Activated gamma-delta T cell treated with anti-CD3 and anti-CD28 coated beads, Interleukin-2, amount 50 U/mL, for 16 hours (primary cell): ENCODE data around the gene CEP63.

ENCODE experiments used
- DNase-seq: peaks from one replicate; pipeline ENCODE4 v3.0.0-alpha.2; 2020; ENCODE audit warnings: low read depth

Gene CEP63

GRCh38 chr3:134485718-134486576 is at the start of gene CEP63, which contains the start of gene ANAPC13:
Gene CEP63, plus strand, starts transcription at chr3:134486057. Its CDS starts 9,264 bp downstream, at chr3:134495321.
Gene ANAPC13, minus strand, starts transcription at chr3:134485985. Its CDS starts 3,081 bp downstream, at chr3:134482904.
- peak; percentile 90 for DNase-seq

GRCh38 chr3:134437211-134437752 is 48.6 kb upstream of the CEP63 start:
- no peak for DNase-seq

DNA sequence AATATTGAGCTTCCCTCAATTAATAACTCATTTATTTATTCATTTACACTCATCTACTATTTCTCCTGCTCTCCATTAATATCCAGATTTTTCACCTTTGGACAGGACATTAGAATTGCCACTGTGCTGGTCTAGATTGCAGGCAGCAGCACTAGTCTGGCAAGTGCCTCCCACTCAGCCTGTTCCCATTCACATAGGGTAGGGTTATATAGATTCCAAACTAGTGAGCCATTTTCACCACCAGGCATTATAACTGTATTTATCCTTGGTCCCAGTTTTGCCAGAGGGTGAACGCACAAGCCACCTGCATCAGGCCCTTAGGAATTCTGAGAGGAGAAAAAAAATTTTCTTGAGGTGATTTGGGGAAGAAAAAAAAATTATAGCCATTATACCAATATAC is 44.5 kb upstream of the CEP63 start:
- no peak for DNase-seq

- no peak for DNase-seq
These were observed 44.0 kb upstream of the CEP63 start for GRCh38 chr3:134441821-134442220.

DNA sequence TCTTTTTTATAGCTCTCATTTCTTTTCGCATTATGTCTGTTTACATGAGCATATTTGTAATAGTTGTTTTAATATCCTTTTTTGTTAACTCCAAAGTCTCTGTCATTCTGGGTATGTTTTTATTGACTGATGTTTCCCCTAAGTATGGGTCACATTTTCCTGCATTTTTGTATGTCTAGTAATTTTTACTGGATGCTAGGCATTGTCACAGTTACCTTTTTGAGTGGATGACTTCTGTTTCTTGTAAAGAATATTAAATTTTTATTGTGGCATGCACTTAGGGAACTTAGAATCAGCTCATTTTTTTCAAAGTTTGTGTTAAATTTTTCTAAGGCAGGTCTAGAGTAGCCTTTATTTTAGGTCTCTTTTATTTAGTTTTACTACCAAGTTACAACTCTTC is 40.8 kb upstream of the CEP63 start:
- DNase-seq = no peak

GRCh38 chr3:134445636-134446035 is 40.2 kb upstream of the CEP63 start:
- no peak for DNase-seq

GRCh38 chr3:134446800-134447199 is 39.1 kb upstream of the CEP63 start:
- no peak for DNase-seq

DNA sequence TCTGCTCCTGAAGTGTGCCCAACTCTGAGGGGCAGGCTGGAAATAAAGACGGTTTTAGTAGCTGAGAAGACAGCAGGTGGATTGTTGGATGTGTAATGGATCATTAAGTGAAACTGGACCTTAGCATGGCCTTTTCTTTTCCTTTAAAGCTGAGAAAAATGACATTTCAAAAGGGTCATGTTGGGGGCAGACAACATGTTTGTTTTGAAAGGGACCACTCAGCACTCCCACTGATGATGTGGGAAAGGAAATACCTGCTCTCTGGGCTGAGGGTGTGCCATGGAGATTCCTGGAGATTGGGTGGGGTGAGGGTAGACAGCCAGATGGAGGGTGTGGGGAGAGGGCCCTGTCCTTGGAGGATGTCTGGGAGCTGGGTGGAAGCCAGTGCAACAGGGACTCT is 38.5 kb upstream of the CEP63 start:
- no peak for DNase-seq

DNA sequence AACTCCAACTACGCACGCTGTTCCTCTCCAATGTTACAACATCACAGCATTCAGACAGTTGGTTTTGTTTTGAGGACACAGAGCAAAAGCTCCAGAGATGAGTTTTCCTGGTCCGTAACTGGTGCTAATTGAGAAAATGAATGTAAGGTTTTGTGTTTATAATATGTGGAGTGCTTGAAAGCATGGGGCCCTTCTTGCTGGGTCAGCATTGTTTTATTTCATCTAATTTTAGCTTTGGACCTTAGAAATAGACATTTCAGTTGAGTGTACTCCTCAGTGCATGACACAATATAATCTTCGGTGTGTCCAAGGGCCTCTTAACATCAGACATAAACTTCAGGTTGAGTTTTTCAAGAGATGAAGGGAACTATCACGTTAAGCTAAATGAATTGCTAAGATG is 37.2 kb upstream of the CEP63 start:
- no peak for DNase-seq

GRCh38 chr3:134449277-134449676 is 36.6 kb upstream of the CEP63 start:
- DNase-seq = no peak

DNA sequence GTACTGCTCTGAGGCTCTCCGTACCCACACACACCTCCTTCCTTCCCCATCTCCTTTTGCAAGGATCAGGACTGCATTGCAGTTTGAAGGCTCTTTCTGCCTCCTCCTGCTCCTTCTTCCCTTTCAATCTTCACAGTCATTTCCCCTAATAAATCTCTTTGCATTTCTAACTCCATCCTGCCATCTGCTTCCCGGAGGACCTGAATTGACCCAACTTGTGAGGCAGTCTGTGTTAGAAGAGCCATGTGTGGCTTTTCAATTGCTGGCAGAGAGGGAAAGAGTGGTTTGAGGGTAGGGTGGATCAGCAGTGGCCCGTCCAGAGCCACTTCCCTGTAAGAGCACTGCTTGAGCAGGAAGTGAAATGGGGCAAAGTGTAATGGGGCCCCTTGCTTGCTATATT is 35.9 kb upstream of the CEP63 start:
- no peak for DNase-seq

- DNase-seq = no peak
These were observed 32.2 kb upstream of the CEP63 start for GRCh38 chr3:134453631-134454030.

GRCh38 chr3:134457376-134458074 is 28.3 kb upstream of the CEP63 start:
- DNase-seq = no peak

DNA sequence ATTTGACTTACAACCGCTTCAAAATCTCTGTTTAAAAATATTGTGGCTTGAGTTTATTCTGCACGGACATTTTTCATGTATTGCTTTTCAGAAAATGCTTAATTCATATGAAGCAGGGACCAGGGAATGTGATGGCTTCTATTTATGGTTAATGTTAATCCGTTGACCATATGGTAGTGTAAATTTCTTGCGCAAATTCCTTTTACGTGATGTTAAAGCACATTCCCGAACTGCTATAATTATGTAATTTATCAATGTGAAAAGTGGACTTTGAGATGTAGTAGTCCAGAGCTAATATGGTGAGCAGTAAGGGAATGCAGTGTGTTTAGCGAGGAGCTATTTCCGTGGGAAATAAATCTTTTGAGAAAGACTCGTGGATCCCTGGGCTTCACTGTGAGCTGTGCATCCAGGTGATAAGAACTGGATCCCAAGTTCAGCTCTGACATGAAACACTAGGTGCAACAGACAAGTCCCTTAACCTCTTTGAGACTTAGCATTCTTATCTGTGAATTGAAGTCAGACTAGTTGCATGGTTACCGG is 27.4 kb upstream of the CEP63 start:
- DNase-seq = no peak

GRCh38 chr3:134459562-134459961 is 26.3 kb upstream of the CEP63 start:
- DNase-seq = no peak

DNA sequence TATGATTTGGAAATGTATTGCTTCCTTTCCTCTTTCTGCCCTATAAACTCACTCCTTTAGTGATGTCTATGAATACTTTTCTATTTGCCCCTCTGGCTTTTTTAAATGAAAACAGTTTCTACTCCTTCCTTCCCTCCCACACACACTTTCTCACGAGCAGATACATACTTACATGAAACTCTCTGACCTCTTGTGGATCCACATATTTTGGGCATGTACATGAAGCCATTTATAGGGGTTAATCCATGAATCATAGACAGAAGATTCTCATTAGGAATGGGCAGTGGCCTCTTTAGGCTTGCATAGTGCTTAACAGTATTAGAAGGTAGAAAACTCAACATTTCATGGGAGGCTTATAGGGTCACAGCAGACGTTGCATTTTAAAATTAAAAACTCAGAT is 24.9 kb upstream of the CEP63 start:
- DNase-seq = no peak

DNA sequence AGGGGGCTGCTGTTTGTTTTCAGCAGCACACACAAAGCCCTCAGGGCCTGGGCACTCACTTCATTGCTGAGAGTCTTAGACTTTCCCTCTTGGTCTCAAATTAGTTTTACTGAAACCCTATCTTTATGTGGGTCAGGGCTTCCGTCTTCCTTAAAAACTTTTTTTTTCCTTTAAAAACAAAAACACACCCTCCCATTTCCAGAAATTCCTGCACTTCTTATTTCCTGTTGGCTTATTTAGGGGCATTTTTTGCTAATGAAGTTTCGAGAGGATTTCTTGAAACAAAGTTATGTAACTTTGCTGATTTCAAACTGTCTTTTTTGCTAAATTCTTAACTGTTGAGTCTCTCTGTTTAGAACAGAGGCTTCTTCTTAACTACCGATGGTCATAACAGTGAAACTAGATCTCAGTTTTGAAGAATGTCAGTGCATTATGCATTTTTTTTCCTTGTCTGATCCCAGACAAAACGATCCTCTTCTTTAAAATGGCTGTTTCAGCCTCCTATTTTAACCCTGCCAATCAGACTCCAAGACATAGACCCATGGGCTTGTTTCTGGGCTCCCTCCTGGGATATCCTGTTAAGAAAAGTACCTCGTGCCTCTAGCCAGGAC is 23.4 kb upstream of the CEP63 start:
- no peak for DNase-seq

DNA sequence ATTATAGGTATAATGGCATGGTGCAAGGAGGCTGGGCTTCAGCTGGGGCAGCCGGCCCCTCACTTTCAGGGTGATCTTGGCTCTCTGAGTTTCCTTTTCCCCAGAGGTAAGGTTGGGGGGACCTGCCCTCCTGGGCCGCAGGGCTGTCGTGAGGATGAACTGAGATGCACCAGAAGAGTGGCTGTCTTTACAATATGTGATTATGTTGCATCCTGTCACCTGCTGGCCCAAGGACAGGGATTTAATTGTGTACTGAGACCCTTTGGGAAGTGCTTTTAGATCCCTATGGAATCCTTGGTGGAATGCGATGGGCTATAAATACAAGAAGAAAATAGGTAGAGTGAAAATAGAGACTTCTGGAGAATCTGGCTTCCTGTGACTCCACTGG is 22.2 kb upstream of the CEP63 start:
- DNase-seq = no peak

GRCh38 chr3:134464064-134464688 is 21.7 kb upstream of the CEP63 start:
- no peak for DNase-seq

- no peak for DNase-seq
These were observed 21.0 kb upstream of the CEP63 start for GRCh38 chr3:134464689-134465365.

GRCh38 chr3:134466331-134466730 is 19.5 kb upstream of the CEP63 start:
- DNase-seq = no peak
